ENCODE results near the gene POGLUT3. TPM values are rescaled to one million over a fixed set of nuclear protein-coding genes. Genes with fewer than 3 reads are reported as not detected.

Gene POGLUT3
- total RNA-seq, 1 donor from 2014 or later, result 27.3 TPM

- no peaks in the 10 kb centered on the region for H3K4me1 ChIP-seq
- no peak overlapping the region for H2AFZ ChIP-seq (replicated peaks)
- no peak overlapping the region for H3K27ac Mint-ChIP-seq
Measured at GRCh38 chr11:108512708-108513107, 14.5 kb upstream of the POGLUT3 start.

DNA sequence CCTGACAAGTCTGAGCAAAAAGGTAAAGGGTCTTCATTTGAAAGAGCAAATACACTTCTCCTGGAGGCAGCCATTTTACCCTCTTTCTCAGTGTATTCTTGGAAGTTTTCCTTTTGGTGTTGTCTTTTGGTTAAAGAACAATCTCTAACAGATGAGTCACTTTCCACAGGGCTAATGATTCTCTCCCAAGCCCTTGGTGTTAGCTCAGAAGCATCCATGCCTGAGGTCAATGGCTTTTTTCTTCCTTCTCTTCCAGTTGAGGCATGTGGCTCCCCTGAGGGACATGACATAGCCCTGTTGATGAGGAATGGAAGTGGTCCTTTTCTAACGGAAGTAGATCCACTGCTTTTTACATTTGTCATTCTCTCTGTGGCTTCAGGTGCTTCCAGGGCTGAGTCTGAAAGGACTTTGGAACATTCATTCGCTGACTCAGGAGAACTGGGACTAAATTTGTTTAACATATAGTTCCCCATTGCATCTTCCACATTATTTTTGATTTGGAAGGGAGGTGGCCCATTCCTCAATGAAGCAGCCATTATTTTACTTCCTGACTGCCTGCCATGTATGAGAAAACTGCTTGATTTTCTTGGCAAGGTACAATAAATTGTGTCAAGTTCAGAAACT, 13.8 kb upstream of the POGLUT3 start:
- no peak overlapping the region for H3K4me3 Mint-ChIP-seq
- H3K9me3 ChIP-seq (ENCODE audit: low read depth), result no peaks in the 10 kb centered on the region
- no peaks in the 10 kb centered on the region for H3K27me3 ChIP-seq
- no peak overlapping the region for H3K4me2 ChIP-seq
- H4K20me1 ChIP-seq (ENCODE audit: low read depth), result no peaks in the 10 kb centered on the region
- H3K27ac Mint-ChIP-seq, result no peak overlapping the region
- no peak overlapping the region for H3K27ac ChIP-seq
- peaks cover 3% of the 10 kb centered on the region for H3K27me3 Mint-ChIP-seq (ENCODE audit: insufficient read depth, low read depth)
- no peaks in the 10 kb centered on the region for H3K4me1 ChIP-seq
- H3K4me1 Mint-ChIP-seq, result no peaks in the 10 kb centered on the region
- H3K9ac ChIP-seq, result no peak overlapping the region
- TF ChIP-seq CTCF (IDR thresholded peaks at IDR 0.05) (no peak), EZH2 (IDR thresholded peaks at IDR 0.05) (no peak), EZH2phosphoT487 (IDR thresholded peaks at IDR 0.05) (no peak)
- no peak overlapping the region for H2AFZ ChIP-seq (replicated peaks)
- no peak overlapping the region for H3K4me3 ChIP-seq
- H3F3A ChIP-seq (ENCODE audit: low read depth), result no peaks in the 10 kb centered on the region
- H3K79me2 ChIP-seq (ENCODE audit: low read depth), result no peaks in the 10 kb centered on the region
- H3K36me3 ChIP-seq, result no peaks in the 10 kb centered on the region
- H3K9me3 Mint-ChIP-seq, result peaks cover 3% of the 10 kb centered on the region
- peaks cover 4% of the 10 kb centered on the region for H3K36me3 Mint-ChIP-seq
- DNase-seq (ENCODE audit: low spot score), result no peak

More at GRCh38 chr11:108512708-108513107, 14.5 kb upstream of the POGLUT3 start:
- no peak for TF ChIP-seq EZH2 (IDR thresholded peaks at IDR 0.05)
- TF ChIP-seq CTCF (IDR thresholded peaks at IDR 0.05), result no peak
- TF ChIP-seq EZH2phosphoT487 (IDR thresholded peaks at IDR 0.05), result no peak
- no peaks in the 10 kb centered on the region for H3F3A ChIP-seq (ENCODE audit: low read depth)
- Mint-ChIP-seq H3K27me3 (ENCODE audit: insufficient read depth, low read depth) (peaks cover 3% of the 10 kb centered on the region), H3K4me3 (no peak overlapping the region), H3K36me3 (peaks cover 4% of the 10 kb centered on the region), H3K4me1 (no peaks in the 10 kb centered on the region), H3K9me3 (peaks cover 3% of the 10 kb centered on the region)
- H3K4me3 ChIP-seq, result no peak overlapping the region
- H3K9ac ChIP-seq, result no peak overlapping the region
- H3K36me3 ChIP-seq, result no peaks in the 10 kb centered on the region
- H3K9me3 ChIP-seq (ENCODE audit: low read depth), result no peaks in the 10 kb centered on the region
- no peaks in the 10 kb centered on the region for H3K79me2 ChIP-seq (ENCODE audit: low read depth)
- no peak overlapping the region for H3K4me2 ChIP-seq
- H4K20me1 ChIP-seq (ENCODE audit: low read depth), result no peaks in the 10 kb centered on the region
- no peak overlapping the region for H3K27ac ChIP-seq
- DNase-seq (ENCODE audit: low spot score), result no peak
- H3K27me3 ChIP-seq, result no peaks in the 10 kb centered on the region

- H3K27me3 Mint-ChIP-seq (ENCODE audit: insufficient read depth, low read depth), result peaks cover 3% of the 10 kb centered on the region
- peaks cover 1% of the 10 kb centered on the region for H3K36me3 Mint-ChIP-seq
- no peak for DNase-seq (ENCODE audit: low spot score)
- no peak overlapping the region for H2AFZ ChIP-seq (replicated peaks)
- H3K27ac Mint-ChIP-seq, result no peak overlapping the region
- H3K4me1 Mint-ChIP-seq, result no peaks in the 10 kb centered on the region
- H4K20me1 ChIP-seq (ENCODE audit: low read depth), result no peaks in the 10 kb centered on the region
- no peak overlapping the region for H3K4me2 ChIP-seq
- H3K79me2 ChIP-seq (ENCODE audit: low read depth), result no peaks in the 10 kb centered on the region
- no peaks in the 10 kb centered on the region for H3K36me3 ChIP-seq
- no peak for TF ChIP-seq EZH2phosphoT487 (IDR thresholded peaks at IDR 0.05)
- no peak for TF ChIP-seq EZH2 (IDR thresholded peaks at IDR 0.05)
- TF ChIP-seq CTCF (IDR thresholded peaks at IDR 0.05), result no peak
- no peak overlapping the region for H3K9ac ChIP-seq
- H3K4me3 ChIP-seq, result no peak overlapping the region
- no peaks in the 10 kb centered on the region for H3K27me3 ChIP-seq
- peaks cover 3% of the 10 kb centered on the region for H3K9me3 Mint-ChIP-seq
- H3F3A ChIP-seq (ENCODE audit: low read depth), result no peaks in the 10 kb centered on the region
- no peaks in the 10 kb centered on the region for H3K4me1 ChIP-seq
- H3K9me3 ChIP-seq (ENCODE audit: low read depth), result no peaks in the 10 kb centered on the region
- no peak overlapping the region for H3K27ac ChIP-seq
- no peak overlapping the region for H3K4me3 Mint-ChIP-seq
Measured at GRCh38 chr11:108508653-108509593, 10.7 kb upstream of the POGLUT3 start.

All from neural progenitor cell (in vitro differentiated cells).